HG03280 (cell line): ENCODE results near the gene HIVEP2.
"Not testable (repeated sequence)": the region's sequence is repeated elsewhere in the genome, so short reads cannot be mapped to it uniquely, and the experiment has no call there.

Experiments used
- ATAC-seq: cut with Tn5 transposase; IDR thresholded peaks from one replicate; pipeline ENCODE4 v1.9.1; 2021; ENCODE audit warnings: mild to moderate bottlenecking, moderate library complexity; ENCODE audit not compliant: unreplicated experiment

The HIVEP2 gene

GRCh38 chr6:142945049-142945445, at the start of gene HIVEP2:
Gene HIVEP2 (minus strand): TSS chr6:142945176. CDS start chr6:142774738, 170,438 bp downstream.
- peak; percentile 22 for ATAC-seq

GRCh38 chr6:142993977-142994376, 49.0 kb upstream of the HIVEP2 start:
- no peak for ATAC-seq

- no peak for ATAC-seq
These were observed 42.5 kb upstream of the HIVEP2 start for GRCh38 chr6:142987490-142987889.

- no peak for ATAC-seq
These were observed 40.3 kb upstream of the HIVEP2 start for GRCh38 chr6:142985281-142985680.

- no peak for ATAC-seq
These were observed 39.4 kb upstream of the HIVEP2 start for GRCh38 chr6:142984386-142984785.

GRCh38 chr6:142975365-142975764, 30.4 kb upstream of the HIVEP2 start:
- no peak for ATAC-seq

GRCh38 chr6:142970941-142971340, 26.0 kb upstream of the HIVEP2 start:
- not testable (repeated sequence) for ATAC-seq

- ATAC-seq: no peak
These were observed 23.6 kb upstream of the HIVEP2 start for GRCh38 chr6:142968601-142969000.

- no peak for ATAC-seq
These were observed 21.3 kb upstream of the HIVEP2 start for GRCh38 chr6:142966294-142966693.

- no peak for ATAC-seq
These were observed 20.2 kb upstream of the HIVEP2 start for GRCh38 chr6:142965164-142965563.

GRCh38 chr6:142960098-142960497, 15.1 kb upstream of the HIVEP2 start:
- no peak for ATAC-seq

- ATAC-seq: no peak
These were observed 13.4 kb upstream of the HIVEP2 start for GRCh38 chr6:142958343-142958742.

- no peak for ATAC-seq
These were observed 11.8 kb upstream of the HIVEP2 start for GRCh38 chr6:142956726-142957125.

GRCh38 chr6:142954844-142955243, 9.9 kb upstream of the HIVEP2 start:
- ATAC-seq: no peak

- ATAC-seq: no peak
These were observed 8.6 kb upstream of the HIVEP2 start for GRCh38 chr6:142953373-142954273.

- ATAC-seq: peak; percentile 67
These were observed 7.6 kb upstream of the HIVEP2 start for GRCh38 chr6:142952614-142953013.

GRCh38 chr6:142950291-142950690, 5.3 kb upstream of the HIVEP2 start:
- ATAC-seq: no peak

GRCh38 chr6:142947714-142948480, 2.9 kb upstream of the HIVEP2 start:
- ATAC-seq: peak; percentile 24

GRCh38 chr6:142946924-142947713, 2.1 kb upstream of the HIVEP2 start:
- peak; percentile 50 for ATAC-seq

GRCh38 chr6:142946181-142946923, 1.4 kb upstream of the HIVEP2 start:
- ATAC-seq: peak; percentile 24
